Measurements from ENCODE around the gene GCSH. TPM values are rescaled to one million over a fixed set of nuclear protein-coding genes. Genes with fewer than 3 reads are reported as not detected.

The GCSH gene
- total RNA-seq, 1 experiment from 2014 or later = 36.6 TPM

DNA sequence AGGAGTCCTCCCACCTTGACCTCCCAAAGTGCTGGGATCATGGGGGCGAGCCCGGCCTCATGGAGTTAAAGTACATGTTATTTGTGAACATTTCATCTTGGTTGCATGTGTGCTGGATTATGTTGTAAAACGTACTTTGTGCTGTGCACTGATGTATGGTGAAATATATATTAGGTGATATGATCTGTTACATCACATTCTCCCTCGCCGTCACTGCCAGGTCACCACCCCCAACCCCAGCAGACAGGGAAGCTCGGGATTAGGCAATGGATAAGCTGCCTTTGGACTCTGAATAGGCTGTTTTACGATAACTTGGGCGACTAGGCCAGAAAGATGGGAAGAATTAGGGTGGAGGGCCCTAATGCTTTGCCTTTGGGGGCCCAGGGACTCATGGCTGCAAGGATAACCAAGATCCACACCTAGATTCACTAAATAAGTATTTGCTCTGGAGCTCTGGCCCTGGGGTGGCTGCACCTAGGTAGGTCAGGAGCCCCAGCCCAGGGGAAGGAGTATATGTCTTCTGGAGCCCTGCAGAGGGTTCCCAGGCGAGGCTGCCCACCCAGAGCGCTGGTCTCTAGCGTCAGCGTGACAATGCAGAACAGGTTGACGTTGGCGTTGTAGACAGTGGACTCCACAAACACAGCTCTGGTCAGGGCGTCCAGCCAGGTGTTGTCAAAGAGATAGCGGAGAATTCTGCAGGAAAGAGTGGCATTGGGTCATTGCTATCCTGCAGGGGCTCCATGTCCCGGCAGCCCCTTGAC, 27.1 kb upstream of the GCSH start:
- ChIA-PET POLR2A (no interaction called here), CTCF (no interaction called here)
- TF ChIP-seq POLR2AphosphoS5 (IDR thresholded peaks at IDR 0.05; ENCODE audit: low read depth, low read length) (no peak), TCF7L2 (IDR thresholded peaks at IDR 0.05; ENCODE audit: low read depth, low read length) (no peak), SIN3A (IDR thresholded peaks at IDR 0.05; ENCODE audit: borderline replicate concordance, insufficient read depth, low read depth, low read length) (no peak)
- TF ChIP-seq, protein P1, sequence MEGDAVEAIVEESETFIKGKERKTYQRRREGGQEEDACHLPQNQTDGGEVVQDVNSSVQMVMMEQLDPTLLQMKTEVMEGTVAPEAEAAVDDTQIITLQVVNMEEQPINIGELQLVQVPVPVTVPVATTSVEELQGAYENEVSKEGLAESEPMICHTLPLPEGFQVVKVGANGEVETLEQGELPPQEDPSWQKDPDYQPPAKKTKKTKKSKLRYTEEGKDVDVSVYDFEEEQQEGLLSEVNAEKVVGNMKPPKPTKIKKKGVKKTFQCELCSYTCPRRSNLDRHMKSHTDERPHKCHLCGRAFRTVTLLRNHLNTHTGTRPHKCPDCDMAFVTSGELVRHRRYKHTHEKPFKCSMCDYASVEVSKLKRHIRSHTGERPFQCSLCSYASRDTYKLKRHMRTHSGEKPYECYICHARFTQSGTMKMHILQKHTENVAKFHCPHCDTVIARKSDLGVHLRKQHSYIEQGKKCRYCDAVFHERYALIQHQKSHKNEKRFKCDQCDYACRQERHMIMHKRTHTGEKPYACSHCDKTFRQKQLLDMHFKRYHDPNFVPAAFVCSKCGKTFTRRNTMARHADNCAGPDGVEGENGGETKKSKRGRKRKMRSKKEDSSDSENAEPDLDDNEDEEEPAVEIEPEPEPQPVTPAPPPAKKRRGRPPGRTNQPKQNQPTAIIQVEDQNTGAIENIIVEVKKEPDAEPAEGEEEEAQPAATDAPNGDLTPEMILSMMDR (IDR thresholded peaks at IDR 0.05) = no peak
- TF ChIP-seq, protein P2, sequence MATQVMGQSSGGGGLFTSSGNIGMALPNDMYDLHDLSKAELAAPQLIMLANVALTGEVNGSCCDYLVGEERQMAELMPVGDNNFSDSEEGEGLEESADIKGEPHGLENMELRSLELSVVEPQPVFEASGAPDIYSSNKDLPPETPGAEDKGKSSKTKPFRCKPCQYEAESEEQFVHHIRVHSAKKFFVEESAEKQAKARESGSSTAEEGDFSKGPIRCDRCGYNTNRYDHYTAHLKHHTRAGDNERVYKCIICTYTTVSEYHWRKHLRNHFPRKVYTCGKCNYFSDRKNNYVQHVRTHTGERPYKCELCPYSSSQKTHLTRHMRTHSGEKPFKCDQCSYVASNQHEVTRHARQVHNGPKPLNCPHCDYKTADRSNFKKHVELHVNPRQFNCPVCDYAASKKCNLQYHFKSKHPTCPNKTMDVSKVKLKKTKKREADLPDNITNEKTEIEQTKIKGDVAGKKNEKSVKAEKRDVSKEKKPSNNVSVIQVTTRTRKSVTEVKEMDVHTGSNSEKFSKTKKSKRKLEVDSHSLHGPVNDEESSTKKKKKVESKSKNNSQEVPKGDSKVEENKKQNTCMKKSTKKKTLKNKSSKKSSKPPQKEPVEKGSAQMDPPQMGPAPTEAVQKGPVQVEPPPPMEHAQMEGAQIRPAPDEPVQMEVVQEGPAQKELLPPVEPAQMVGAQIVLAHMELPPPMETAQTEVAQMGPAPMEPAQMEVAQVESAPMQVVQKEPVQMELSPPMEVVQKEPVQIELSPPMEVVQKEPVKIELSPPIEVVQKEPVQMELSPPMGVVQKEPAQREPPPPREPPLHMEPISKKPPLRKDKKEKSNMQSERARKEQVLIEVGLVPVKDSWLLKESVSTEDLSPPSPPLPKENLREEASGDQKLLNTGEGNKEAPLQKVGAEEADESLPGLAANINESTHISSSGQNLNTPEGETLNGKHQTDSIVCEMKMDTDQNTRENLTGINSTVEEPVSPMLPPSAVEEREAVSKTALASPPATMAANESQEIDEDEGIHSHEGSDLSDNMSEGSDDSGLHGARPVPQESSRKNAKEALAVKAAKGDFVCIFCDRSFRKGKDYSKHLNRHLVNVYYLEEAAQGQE (IDR thresholded peaks at IDR 0.05; ENCODE audit: insufficient read depth in 1 of 2, low read depth in 2 of 2, low read length in 1 of 2) = no peak
- Histone ChIP-seq H3K9me3 (ENCODE audit: control insufficient read depth, insufficient read depth, low read depth, low read length) (no peaks in the 10 kb centered on the region), H3K4me1 (ENCODE audit: control insufficient read depth, insufficient read depth, low read length) (no peaks in the 10 kb centered on the region), H3K27me3 (ENCODE audit: control insufficient read depth, insufficient read depth, low read length) (no peaks in the 10 kb centered on the region), H3K36me3 (ENCODE audit: control insufficient read depth, insufficient read depth, low read length) (no peaks in the 10 kb centered on the region), H3K4me3 (ENCODE audit: low read depth in 2 of 2, low read length in 2 of 2) (no peak overlapping the region), H3K27ac (ENCODE audit: low read length) (no peak overlapping the region)
- no TSS peak for BruUV-seq (replicated peaks)
- no peak for ATAC-seq
- in situ Hi-C loops (cut with HindIII; ENCODE audit: low pct_unique_long_range_greater_than_20kb, low sequenced_read_pairs) (no loop called here), intact Hi-C loops (cut with micrococcal nuclease; ENCODE audit: unreplicated experiment) (no loop called here)
- DNase-seq (ENCODE audit: low read depth, low spot score) = no peak

DNA sequence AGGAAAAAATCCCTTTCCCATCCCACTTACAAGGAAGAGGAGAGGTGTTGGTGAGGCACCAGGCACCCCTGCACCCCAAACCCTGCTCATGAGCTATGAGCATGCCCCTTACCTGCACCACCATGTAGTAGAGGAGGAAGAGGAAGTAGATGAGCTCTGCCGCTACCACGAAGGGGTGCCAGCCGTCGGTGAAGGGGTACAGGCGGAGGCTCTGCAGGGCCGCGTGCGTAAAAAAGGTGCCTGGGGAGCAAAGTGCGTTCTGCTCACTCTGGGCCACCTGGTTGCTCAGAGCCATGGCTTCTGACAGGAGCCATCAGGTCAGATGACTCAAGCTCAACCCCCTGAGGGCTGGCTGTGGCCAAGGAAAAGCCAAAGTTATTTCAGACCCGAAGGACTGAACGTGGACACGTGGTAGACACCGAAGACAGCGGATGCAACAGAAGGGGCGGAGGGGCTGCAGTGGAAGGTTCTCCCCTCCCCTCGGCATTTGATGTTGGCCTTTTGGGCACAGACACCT, 25.3 kb upstream of the GCSH start:
- intact Hi-C loops (cut with micrococcal nuclease; ENCODE audit: unreplicated experiment) = no loop called here
- POLR2A ChIA-PET = no interaction called here
- TF ChIP-seq TCF7L2 (IDR thresholded peaks at IDR 0.05; ENCODE audit: low read depth, low read length) (no peak), SIN3A (IDR thresholded peaks at IDR 0.05; ENCODE audit: borderline replicate concordance, insufficient read depth, low read depth, low read length) (no peak), POLR2AphosphoS5 (IDR thresholded peaks at IDR 0.05; ENCODE audit: low read depth, low read length) (no peak)
- TF ChIP-seq, protein P1 (IDR thresholded peaks at IDR 0.05) = no peak
- TF ChIP-seq, protein P2 (IDR thresholded peaks at IDR 0.05; ENCODE audit: insufficient read depth in 1 of 2, low read depth in 2 of 2, low read length in 1 of 2) = no peak
- in situ Hi-C loops (cut with HindIII; ENCODE audit: low pct_unique_long_range_greater_than_20kb, low sequenced_read_pairs) = no loop called here
- Histone ChIP-seq H3K4me1 (ENCODE audit: control insufficient read depth, insufficient read depth, low read length) (no peaks in the 10 kb centered on the region), H3K4me3 (ENCODE audit: low read depth in 2 of 2, low read length in 2 of 2) (no peak overlapping the region), H3K36me3 (ENCODE audit: control insufficient read depth, insufficient read depth, low read length) (no peaks in the 10 kb centered on the region), H3K9me3 (ENCODE audit: control insufficient read depth, insufficient read depth, low read depth, low read length) (no peaks in the 10 kb centered on the region), H3K27ac (ENCODE audit: low read length) (no peak overlapping the region), H3K27me3 (ENCODE audit: control insufficient read depth, insufficient read depth, low read length) (no peaks in the 10 kb centered on the region)
- DNase-seq (ENCODE audit: low read depth, low spot score) = no peak
- CTCF ChIA-PET = no interaction called here
- no peak for ATAC-seq
- no TSS peak for BruUV-seq (replicated peaks)
